Measurements from ENCODE around the gene SATB1. TPM values are rescaled to one million over a fixed set of nuclear protein-coding genes. Genes with fewer than 3 reads are reported as not detected.

The SATB1 gene
- total RNA-seq, 1 experiment from 2014 or later, result 16.6 TPM

GRCh38 chr3:18355832-18356231, 69.3 kb downstream of the SATB1 start:
- no peak for DNase-seq
- H3K27me3 Mint-ChIP-seq (ENCODE audit: unreplicated experiment), result no peaks in the 10 kb centered on the region
- no peak overlapping the region for H3K27ac Mint-ChIP-seq (ENCODE audit: unreplicated experiment)
- no peak overlapping the region for H3K4me3 Mint-ChIP-seq (ENCODE audit: low read depth, unreplicated experiment)
- CTCF ChIA-PET, result no interaction called here
- H3K4me1 Mint-ChIP-seq (ENCODE audit: low read depth, unreplicated experiment), result no peaks in the 10 kb centered on the region
- no TSS peak for BruUV-seq (replicated peaks)
- intact Hi-C loops (cut with micrococcal nuclease; ENCODE audit: unreplicated experiment), result no loop called here
- no peaks in the 10 kb centered on the region for H3K9me3 Mint-ChIP-seq (ENCODE audit: low read depth, unreplicated experiment)
- no peak for TF ChIP-seq CTCF (IDR thresholded peaks at IDR 0.05; ENCODE audit: unreplicated experiment)
- H3K36me3 Mint-ChIP-seq (ENCODE audit: insufficient read depth, unreplicated experiment), result no peaks in the 10 kb centered on the region

- Mint-ChIP-seq H3K27ac (ENCODE audit: unreplicated experiment) (no peak overlapping the region), H3K9me3 (ENCODE audit: low read depth, unreplicated experiment) (no peaks in the 10 kb centered on the region), H3K4me1 (ENCODE audit: low read depth, unreplicated experiment) (no peaks in the 10 kb centered on the region), H3K4me3 (ENCODE audit: low read depth, unreplicated experiment) (no peak overlapping the region), H3K36me3 (ENCODE audit: insufficient read depth, unreplicated experiment) (no peaks in the 10 kb centered on the region), H3K27me3 (ENCODE audit: unreplicated experiment) (no peaks in the 10 kb centered on the region)
- CTCF ChIA-PET, result no interaction called here
- DNase-seq, result no peak
- no peak for TF ChIP-seq CTCF (IDR thresholded peaks at IDR 0.05; ENCODE audit: unreplicated experiment)
- BruUV-seq (replicated peaks), result no TSS peak
- intact Hi-C loops (cut with micrococcal nuclease; ENCODE audit: unreplicated experiment), result no loop called here
Measured at GRCh38 chr3:18354701-18355100, 70.4 kb downstream of the SATB1 start.

- H3K36me3 Mint-ChIP-seq (ENCODE audit: insufficient read depth, unreplicated experiment), result peaks cover 5% of the 10 kb centered on the region
- H3K27me3 Mint-ChIP-seq (ENCODE audit: unreplicated experiment), result no peaks in the 10 kb centered on the region
- CTCF ChIA-PET, result no interaction called here
- DNase-seq, result no peak
- intact Hi-C loops (cut with micrococcal nuclease; ENCODE audit: unreplicated experiment), result no loop called here
- H3K4me1 Mint-ChIP-seq (ENCODE audit: low read depth, unreplicated experiment), result no peaks in the 10 kb centered on the region
- TF ChIP-seq CTCF (IDR thresholded peaks at IDR 0.05; ENCODE audit: unreplicated experiment), result no peak
- BruUV-seq (replicated peaks), result no TSS peak
- no peak overlapping the region for H3K4me3 Mint-ChIP-seq (ENCODE audit: low read depth, unreplicated experiment)
- H3K9me3 Mint-ChIP-seq (ENCODE audit: low read depth, unreplicated experiment), result no peaks in the 10 kb centered on the region
- H3K27ac Mint-ChIP-seq (ENCODE audit: unreplicated experiment), result no peak overlapping the region
Measured at GRCh38 chr3:18351823-18352744, 73.1 kb downstream of the SATB1 start.

GRCh38 chr3:18351069-18351628, 74.0 kb downstream of the SATB1 start:
- Mint-ChIP-seq H3K4me3 (ENCODE audit: low read depth, unreplicated experiment) (no peak overlapping the region), H3K27me3 (ENCODE audit: unreplicated experiment) (no peaks in the 10 kb centered on the region), H3K27ac (ENCODE audit: unreplicated experiment) (no peak overlapping the region), H3K4me1 (ENCODE audit: low read depth, unreplicated experiment) (no peaks in the 10 kb centered on the region), H3K36me3 (ENCODE audit: insufficient read depth, unreplicated experiment) (peaks cover 5% of the 10 kb centered on the region), H3K9me3 (ENCODE audit: low read depth, unreplicated experiment) (no peaks in the 10 kb centered on the region)
- TF ChIP-seq CTCF (IDR thresholded peaks at IDR 0.05; ENCODE audit: unreplicated experiment), result no peak
- CTCF ChIA-PET, result no interaction called here
- no peak for DNase-seq
- intact Hi-C loops (cut with micrococcal nuclease; ENCODE audit: unreplicated experiment), result no loop called here
- no TSS peak for BruUV-seq (replicated peaks)

Data from Calu3 (cell line).